GM18907 (cell line): Measurements from ENCODE around the gene BAIAP2L1.

ENCODE experiments used
- ATAC-seq: cut with Tn5 transposase; IDR thresholded peaks from one replicate; pipeline ENCODE4 v1.9.1; 2021; ENCODE audit warnings: mild to moderate bottlenecking, moderate library complexity; ENCODE audit not compliant: unreplicated experiment

The BAIAP2L1 gene

DNA sequence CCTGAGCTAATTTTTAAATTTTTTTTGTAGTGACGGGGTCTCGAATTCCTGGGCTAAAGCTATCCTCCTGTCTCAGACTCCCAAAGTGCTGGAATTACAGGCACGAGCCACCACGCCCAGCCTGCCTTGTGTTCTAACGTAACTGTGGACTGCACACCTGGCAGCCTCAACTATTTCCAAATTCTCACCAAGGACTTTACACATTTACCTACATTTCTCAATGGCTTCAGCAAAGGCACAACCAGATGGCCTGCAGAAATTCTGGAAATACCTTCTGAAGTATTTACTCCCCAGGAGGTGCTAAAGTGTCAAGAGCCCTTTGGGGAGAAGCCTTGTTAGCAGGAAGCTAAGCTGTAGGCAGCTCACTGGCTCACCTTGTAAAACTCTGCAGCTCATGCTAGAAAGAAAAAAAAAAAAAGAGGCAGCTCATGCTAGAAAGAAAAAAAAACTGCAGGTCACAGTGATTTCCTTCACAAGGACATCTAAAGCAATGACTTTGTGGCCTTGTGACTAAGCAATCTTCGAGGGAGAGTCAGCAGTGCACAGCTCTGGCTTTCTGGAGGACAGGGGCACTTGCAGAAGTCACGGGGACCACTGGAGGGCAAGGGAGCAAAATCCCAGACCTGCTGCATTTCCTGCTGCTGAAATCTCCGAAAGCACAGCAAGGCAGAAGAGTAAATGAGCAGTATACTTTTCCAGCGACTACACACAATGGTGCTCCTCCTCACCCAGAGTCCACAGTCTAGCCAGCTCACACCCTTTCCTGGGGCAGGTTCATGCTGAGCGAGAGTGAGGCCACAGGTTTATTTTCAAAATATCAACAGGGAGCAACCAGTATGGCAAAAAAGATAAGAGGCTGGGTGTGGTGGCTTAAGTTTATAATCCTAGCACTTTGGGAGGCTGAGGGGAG is 40.4 kb downstream of the BAIAP2L1 start:
- ATAC-seq, result no peak

DNA sequence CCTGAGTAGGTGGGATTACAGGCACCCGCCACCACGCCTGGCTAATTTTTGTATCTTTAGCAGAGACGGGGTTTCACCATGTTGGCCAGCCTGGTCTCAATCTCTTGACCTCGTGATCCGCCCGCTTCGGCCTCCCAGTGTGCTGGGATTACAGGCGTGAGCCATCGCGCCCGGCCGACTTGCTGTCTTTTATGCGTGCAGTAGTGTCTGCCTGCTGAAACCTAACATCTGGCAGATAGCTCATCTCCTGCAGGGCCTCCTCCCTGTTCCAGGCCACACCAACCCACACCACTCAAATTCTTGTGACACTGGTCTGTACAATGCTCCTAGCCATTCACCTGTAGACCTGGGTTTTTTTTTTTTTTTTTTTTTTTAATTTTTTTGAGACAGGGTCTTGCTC is 41.5 kb downstream of the BAIAP2L1 start:
- no peak for ATAC-seq

DNA sequence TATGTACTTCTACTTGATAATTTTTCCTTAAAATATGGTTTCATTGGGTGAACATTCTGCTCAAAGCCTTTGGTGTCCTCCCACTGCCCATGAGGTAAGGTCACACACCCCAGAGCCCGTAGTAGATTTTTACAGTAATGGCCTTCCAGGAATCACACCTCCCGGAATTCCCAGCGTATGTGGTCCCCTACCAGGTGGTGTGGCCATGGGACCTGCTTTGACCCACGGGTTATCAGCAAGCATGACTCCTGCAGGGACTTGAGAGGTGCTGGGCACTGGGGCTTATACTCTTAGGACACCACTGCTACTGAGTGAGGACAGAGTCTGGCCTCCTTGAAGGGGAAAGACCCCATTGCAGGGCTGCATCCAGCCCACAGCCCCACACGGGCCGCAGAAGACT is 42.2 kb downstream of the BAIAP2L1 start:
- no peak for ATAC-seq

GRCh38 chr7:98357751-98358161 is 43.1 kb downstream of the BAIAP2L1 start:
- no peak for ATAC-seq

DNA sequence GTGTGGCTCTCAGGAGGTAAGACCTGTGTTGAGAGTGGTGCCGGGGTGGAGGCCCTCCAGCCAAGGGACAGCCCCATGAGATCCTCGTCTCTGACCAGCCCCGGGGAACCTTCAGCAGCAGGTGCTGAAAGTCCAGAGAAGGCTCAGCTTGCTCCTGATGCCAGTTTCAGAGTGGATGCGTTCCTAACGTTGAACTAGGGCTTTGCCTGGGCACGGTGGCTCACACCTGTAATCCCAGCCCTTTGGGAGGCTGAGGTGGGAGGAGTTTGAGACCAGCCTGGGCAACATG is 45.7 kb downstream of the BAIAP2L1 start:
- no peak for ATAC-seq

DNA sequence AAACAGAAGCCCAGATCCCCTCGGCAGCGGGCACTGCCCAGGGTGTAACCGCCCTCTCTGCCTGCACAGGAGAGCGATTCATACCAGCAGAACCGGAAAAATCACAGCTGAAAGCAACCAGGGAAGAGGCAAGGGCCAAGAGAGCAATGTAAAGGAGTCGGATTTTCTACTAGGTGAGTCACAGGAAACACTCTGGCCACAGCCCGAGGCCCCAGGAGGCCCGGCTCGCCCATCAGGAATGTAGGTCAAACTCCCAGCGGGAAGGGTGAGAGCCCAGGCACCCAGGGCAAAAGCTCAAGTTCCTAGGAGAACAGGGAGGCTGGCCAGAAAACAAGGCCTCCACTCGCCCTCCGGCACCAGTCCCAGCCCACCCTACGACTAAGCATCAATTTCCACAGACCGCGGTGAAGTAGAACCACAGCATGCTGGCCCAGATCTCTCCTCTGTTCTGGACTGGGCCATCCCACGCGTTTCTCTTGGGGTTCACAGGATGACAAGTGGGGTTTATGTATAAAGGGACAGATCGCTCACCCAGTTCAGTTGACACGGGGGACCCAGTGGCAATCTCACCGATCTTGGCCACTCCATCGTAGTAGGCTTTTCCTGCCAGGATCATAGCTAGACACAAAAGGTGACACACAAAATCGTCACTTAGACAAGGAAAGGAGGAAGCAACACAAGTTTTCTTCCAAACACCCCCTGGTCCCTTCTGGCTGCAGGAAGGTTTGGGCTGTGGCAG is 46.2 kb downstream of the BAIAP2L1 start:
- ATAC-seq, result no peak

- no peak for ATAC-seq
Observed at GRCh38 chr7:98354052-98354451, 46.8 kb downstream of the BAIAP2L1 start.

DNA sequence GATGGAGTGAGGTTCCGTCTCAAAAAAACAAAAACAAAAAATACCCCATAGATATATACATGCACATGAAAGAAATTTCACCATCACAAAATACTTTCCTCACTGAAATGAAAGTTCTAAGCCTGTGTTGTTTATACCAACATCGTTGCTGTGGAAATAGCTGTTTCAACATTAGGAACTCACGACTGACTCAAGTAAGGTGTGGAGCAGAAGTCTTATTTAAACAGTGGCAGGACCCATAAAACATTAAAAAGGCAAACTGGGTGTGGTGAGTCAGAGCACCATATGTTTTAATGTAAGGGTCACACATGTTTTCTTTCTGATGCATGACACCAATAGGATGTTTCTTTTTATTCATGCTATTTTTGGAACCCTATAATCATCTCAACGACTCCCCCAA is 48.3 kb downstream of the BAIAP2L1 start:
- ATAC-seq, result no peak

DNA sequence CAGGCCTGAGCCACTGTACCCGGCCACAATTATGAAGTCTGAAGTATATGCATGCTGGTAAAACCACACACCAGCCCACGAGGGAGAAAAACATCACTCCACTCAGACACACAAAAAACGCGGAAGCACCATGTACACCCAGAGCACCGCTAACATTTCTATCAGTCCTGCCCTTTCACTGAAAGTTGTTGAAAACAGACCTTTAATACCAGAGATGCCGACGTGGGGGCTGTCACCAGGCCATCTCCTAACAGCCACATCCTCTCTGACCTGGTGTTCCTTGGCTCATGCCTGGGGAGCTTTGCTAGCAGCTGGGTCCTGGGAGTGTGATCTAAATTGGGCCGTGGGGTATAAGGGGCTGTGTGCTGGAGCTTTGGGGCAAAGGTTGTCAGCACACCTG is 49.8 kb downstream of the BAIAP2L1 start:
- no peak for ATAC-seq

- no peak for ATAC-seq
Observed at GRCh38 chr7:98348726-98349474, 52.0 kb downstream of the BAIAP2L1 start.

GRCh38 chr7:98346515-98347069 is 54.3 kb downstream of the BAIAP2L1 start:
- no peak for ATAC-seq

DNA sequence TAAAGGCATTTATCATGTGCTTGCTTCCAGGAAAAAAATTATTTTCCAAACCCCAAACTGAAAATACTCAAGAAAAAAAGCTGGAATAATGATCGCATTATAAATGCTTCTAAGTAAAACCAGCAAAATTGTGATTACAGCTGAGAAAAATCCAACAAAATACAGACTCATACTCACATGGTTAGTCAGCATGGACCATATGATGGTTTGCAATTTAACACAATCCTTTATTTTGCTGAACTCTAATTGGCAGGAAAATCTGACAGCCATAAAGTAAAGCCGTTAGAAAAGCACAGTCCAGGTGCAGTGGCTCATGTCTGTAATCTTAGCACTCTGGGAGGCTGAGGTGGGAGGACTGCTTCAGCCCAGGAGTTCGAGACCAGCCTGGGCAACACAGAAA is 59.8 kb downstream of the BAIAP2L1 start:
- ATAC-seq, result no peak

DNA sequence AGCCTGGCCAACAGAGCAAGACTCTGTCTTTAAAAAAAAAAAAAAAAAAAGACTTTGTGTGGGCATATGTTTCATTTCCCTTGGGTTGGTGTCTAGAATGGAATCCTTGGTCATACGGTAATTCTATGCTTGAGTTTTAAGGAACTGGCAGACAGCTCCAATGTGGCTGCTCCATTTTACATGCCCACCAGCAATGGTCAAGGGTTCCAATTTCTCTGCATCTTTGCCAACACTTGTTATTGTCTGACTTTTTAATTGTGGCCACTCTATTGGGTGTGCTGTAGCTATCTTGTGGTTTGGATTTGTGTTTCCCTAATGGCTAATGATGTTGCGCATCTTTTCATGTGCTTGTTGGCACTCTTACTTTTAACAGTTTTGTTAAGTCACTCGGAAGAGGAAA is 61.8 kb downstream of the BAIAP2L1 start:
- ATAC-seq, result no peak

DNA sequence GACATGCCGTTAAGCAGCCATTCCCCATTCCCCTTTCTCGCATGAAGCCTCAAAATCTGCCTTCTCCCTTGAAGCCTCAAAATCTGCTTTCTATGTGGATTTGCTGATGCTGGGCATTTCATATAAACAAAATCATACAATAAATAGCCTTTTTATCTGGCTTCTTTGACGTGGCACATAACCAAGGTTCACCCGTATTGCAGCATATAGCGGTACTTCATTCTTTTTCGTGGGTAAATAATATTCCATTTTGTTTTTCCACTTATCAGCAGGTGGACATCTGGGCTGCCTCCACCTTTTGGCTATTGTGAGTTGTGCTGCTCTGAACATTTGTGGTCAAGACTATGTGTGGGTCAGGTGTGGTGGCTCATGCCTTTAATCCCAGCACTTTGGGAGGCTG is 62.4 kb downstream of the BAIAP2L1 start:
- ATAC-seq, result no peak

DNA sequence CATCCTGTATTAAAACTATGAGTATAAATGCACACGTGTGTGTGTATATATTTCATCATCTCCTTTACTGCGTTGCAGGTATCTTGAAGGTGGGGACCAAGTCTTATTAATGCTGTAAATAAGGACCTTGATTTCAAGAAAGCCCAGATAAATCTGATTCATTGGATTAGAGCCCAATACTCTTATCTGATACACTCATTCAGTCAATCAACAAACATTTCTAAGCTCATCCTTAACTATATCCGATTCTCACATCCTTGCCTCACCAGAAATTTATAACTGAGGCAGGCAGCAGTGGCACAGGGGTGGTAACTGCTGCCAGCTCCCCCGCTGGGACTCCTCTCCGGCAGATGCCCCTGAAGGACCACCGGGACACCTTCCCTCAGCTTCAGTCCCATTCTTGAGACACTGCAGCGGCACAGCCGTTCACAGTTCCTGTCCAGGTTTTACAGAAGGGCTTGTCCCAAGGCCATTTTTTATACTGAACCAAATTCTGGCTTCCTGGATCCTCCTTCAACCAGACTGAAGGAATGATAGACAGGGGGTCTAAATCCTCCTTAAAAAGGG is 65.4 kb downstream of the BAIAP2L1 start:
- ATAC-seq, result no peak

- no peak for ATAC-seq
Observed at GRCh38 chr7:98334081-98334480, 66.8 kb downstream of the BAIAP2L1 start.

DNA sequence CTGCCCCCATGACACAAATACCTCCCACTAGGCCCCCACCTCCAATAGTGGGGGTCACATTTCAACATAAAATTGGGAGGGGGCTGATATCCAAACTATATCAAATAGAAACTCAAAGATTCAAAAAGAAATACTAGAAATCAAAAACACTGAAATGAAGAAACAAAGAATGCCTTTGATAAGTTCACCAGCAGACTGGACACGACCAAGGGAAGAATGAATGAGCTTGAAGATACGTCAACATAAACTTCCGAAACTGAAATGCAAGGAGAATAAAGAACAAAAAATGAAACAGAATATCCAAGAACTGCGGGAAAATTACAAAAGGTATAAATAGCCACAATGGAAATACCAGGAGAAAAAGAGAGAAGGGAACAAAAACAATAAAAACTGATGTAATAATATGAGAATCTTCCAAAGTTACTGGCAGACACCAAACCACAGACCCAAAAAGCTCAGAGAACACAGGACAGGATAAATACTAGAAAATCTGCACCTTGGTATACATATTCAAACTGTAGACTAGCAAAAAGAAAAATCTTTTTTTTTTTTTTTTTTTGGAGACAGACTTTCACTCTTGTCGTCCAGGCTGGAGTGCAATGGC is 69.9 kb downstream of the BAIAP2L1 start:
- no peak for ATAC-seq

DNA sequence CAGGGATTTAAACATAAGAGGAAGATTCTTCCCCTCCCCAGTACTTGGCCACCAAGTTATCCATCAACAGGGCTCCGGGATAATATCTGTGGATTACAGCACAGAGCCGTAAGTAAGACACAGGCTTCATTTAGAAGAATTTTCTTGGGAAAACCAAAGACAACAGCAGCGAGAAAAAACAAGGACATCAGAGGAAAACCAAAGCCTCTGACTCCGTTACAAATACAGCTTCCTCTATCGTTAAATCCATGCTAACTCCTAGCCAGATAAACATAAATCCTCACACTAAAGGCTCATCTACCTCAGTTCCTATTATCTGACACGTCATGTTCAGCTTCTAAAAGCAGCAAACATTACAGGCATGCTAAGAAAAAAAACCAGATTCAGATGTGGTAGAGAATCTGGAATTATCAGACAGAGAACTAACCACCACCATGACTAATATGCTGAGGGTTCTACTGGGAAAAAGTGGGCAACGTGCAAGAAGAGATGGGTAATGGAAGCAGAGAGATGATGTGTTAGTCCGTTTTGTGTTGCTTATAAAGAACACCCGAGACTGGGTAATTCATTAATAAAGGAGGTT is 71.0 kb downstream of the BAIAP2L1 start:
- ATAC-seq, result no peak

DNA sequence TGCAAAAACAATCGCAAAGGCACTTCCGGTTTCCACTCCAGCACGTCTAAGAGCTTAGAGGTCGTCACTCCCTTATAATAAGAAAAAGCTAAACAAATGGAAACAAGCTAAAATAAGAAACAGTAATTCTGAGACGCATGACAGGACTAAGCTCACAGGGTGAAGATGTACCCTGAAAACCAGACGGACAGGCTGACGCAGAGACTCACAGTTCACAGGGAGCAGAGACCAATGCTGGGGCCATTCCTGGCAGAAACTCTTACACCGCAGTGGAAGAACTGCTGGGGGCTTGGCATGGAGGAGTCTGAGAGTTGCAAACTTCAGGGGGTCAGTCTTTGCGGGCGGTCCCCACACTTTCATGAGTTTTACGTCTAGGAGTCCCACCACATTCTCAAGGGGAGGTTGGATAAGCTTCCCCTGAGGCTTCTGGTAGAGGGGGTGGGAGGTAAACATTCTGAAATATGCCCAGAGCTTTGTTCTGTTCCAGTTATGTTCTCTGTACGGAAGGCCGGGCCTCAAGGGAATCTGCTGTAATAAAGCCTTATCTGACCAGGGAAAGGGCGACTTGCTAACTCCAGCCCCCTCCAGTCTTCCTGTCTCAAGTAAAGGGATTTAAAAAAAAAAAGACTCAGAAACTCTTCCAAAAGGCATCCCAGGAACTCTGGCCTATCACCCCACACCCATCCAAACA is 71.6 kb downstream of the BAIAP2L1 start:
- ATAC-seq, result no peak

DNA sequence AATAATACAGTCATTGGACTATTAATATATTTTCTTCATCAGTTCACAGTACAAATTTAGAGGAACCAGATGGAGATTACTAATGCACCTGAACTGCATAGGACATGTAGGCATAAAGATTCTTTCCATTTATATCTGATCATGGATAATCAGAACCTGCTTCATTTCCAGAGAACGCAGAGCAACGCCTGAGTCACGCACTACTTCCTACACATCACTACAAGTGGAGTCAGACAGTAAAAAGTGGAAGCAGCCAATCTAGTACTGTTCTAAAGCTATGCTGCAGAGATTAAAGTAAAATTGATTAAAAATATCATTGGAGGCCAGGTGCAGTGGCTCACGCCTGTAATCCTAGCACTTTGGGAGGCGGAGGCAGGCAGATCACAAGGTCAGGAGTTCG is 76.1 kb downstream of the BAIAP2L1 start:
- ATAC-seq, result no peak
